ENCODE results near the gene TFDP2. TPM values are rescaled to one million over a fixed set of nuclear protein-coding genes. Genes with fewer than 3 reads are reported as not detected.
A peak's percentile ranks its signal among the peaks of the same experiment; 100 is the strongest.

TFDP2 gene
- total RNA-seq, 6 experiments from 2014 or later, result 17.9 to 30.9 (median 24.1) TPM

DNA sequence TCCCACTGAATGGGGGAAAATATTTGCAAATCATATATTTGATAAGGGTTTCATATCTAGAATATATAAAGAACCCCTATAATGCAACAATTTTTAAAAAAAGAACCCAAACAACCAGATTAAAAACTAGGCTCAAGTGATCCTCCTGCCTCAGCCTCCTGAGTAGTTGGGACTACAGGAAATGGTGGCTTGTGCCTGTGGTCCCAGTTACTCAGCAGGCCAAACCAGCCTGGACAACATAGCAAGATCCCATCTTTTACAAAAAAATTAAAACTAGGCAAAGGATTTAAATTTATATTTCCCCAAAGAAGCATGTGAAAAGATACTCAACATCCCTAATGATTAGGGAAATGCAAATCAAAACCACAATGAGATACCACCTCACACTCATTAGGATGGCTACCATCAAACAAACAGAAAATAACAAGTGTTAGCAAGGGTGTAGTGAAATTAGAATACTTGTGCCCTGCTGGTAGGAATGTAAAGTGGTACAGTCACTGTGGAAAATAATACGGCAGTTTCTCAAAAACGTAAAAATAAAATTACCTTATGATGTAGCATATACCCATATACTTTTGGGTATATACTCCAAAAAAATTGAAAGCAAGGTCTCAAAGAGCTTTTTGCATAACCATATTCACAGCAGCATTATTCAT is 19.7 kb downstream of the TFDP2 start:
- intact Hi-C loops (cut with DNase I), result no loop called here
- TF ChIP-seq POLR2A (IDR thresholded peaks at IDR 0.05), result no peak
- TF ChIP-seq, protein P1, sequence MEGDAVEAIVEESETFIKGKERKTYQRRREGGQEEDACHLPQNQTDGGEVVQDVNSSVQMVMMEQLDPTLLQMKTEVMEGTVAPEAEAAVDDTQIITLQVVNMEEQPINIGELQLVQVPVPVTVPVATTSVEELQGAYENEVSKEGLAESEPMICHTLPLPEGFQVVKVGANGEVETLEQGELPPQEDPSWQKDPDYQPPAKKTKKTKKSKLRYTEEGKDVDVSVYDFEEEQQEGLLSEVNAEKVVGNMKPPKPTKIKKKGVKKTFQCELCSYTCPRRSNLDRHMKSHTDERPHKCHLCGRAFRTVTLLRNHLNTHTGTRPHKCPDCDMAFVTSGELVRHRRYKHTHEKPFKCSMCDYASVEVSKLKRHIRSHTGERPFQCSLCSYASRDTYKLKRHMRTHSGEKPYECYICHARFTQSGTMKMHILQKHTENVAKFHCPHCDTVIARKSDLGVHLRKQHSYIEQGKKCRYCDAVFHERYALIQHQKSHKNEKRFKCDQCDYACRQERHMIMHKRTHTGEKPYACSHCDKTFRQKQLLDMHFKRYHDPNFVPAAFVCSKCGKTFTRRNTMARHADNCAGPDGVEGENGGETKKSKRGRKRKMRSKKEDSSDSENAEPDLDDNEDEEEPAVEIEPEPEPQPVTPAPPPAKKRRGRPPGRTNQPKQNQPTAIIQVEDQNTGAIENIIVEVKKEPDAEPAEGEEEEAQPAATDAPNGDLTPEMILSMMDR (IDR thresholded peaks at IDR 0.05), result peak in 1 of 4 donors; percentile 6
- Histone ChIP-seq H3K27me3 (no peaks in the 10 kb centered on the region), H3K27ac (no peak overlapping the region), H3K4me1 (peaks cover 0 to 3% (median 0%) of the 10 kb centered on the region in 4 donors), H3K9me3 (no peaks in the 10 kb centered on the region), H3K4me3 (no peak overlapping the region), H3K36me3 (no peaks in the 10 kb centered on the region)
- WGBS (ENCODE audit: insufficient coverage, low coverage, low lambda C conversion rate, missing lambda C conversion rate), result 93% methylated on average over 2 of the region's 2 CpGs
- DNase-seq (no peak), ATAC-seq (no peak)

DNA sequence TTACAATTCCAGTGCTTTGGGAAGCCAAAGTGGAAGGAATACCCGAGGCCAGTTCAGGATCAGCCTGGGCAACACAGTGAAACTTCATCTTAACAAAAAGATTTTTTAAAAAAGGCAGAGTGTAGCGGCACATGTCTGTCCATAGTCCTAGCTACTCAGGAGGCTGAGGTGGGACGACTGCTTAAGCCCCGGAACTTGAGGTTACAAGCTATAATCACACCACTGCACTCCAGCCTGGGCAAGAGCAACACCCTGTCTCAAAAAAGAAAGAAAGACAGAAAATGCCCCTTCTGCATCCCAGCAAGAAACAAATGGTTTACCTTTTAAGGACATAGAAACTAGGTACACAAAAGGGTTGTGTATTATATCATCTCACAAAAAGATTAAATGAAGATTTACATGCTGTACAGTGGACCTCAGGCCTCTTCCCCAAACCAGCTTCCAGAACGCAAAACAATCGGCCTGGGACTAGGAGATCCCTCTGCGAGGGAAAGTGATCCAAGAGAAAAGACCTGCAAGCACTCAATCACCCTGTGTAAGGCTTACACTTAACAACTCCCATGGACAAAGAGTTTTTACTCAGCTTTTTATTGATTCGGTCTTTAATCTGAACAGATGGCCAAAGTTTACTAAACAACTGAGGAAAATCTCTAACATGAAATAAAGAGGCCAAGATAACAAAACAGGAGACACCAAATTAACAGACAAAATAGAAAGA is 21.2 kb downstream of the TFDP2 start:
- no peak for DNase-seq
- Histone ChIP-seq H3K27me3 (no peaks in the 10 kb centered on the region), H3K4me1 (peaks cover 0 to 3% (median 0%) of the 10 kb centered on the region in 4 donors), H3K27ac (peak overlapping the region in 1 of 3 donors; percentile 7), H3K36me3 (no peaks in the 10 kb centered on the region), H3K9me3 (no peaks in the 10 kb centered on the region), H3K4me3 (no peak overlapping the region)
- WGBS (ENCODE audit: insufficient coverage, low coverage, low lambda C conversion rate, missing lambda C conversion rate), result 56% methylated on average over 4 of the region's 8 CpGs
- intact Hi-C loops (cut with DNase I), result no loop called here
- peak; percentile 27 to 61 (median 42) for ATAC-seq
- TF ChIP-seq, protein P1 (IDR thresholded peaks at IDR 0.05), result no peak
- no peak for TF ChIP-seq POLR2A (IDR thresholded peaks at IDR 0.05)

DNA sequence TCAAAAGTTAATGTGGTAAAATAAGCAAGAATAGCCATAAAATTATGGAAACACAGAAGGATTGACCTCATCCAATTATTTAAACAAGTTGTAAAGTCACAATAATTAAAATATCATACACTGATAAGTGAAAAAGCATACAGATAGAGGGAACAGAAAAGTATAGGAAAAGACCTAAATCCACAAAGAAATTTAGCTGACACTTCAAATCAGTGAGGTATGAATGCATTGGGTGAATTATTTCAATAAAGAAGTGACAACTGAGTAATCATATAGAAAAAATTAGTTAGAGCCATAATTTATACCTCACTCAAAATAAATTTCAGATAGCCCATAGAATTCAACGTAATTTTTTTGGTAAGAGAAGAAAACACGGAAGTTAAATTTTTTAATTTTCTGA is 25.1 kb downstream of the TFDP2 start:
- Histone ChIP-seq H3K27ac (no peak overlapping the region), H3K4me3 (no peak overlapping the region), H3K4me1 (peaks cover 0 to 3% (median 0%) of the 10 kb centered on the region in 4 donors), H3K9me3 (no peaks in the 10 kb centered on the region), H3K36me3 (no peaks in the 10 kb centered on the region), H3K27me3 (no peaks in the 10 kb centered on the region)
- no peak for TF ChIP-seq POLR2A (IDR thresholded peaks at IDR 0.05)
- TF ChIP-seq, protein P1 (IDR thresholded peaks at IDR 0.05), result no peak
- intact Hi-C loops (cut with DNase I), result no loop called here
- 82% methylated on average over 2 of the region's 2 CpGs for WGBS (ENCODE audit: insufficient coverage, low coverage, low lambda C conversion rate, missing lambda C conversion rate)
- ATAC-seq, result no peak
- no peak for DNase-seq

DNA sequence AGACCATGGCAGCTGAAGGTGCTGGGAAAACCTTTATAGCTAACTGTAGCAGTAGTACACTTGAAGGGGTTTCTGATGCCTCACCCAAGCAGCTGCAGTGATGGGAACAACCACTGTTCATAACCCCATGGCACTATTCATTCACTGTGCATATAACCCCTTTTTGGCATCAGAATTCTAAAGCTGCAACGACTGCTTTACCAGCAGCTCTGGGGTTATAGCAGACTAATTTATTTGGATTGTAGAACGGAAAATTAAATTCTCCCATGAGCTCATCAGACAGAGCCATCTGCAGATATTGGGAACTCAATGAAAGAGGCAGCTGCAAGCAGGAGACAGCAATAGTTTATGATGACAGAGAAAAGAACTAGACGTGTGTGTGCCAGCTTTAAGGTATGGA is 28.6 kb downstream of the TFDP2 start:
- Histone ChIP-seq H3K27ac (no peak overlapping the region), H3K9me3 (no peaks in the 10 kb centered on the region), H3K27me3 (no peaks in the 10 kb centered on the region), H3K4me1 (no peaks in the 10 kb centered on the region), H3K4me3 (no peak overlapping the region), H3K36me3 (no peaks in the 10 kb centered on the region)
- ATAC-seq, result no peak
- DNase-seq, result no peak
- intact Hi-C loops (cut with DNase I), result no loop called here
- TF ChIP-seq, protein P1 (IDR thresholded peaks at IDR 0.05), result no peak
- TF ChIP-seq POLR2A (IDR thresholded peaks at IDR 0.05), result no peak
- WGBS (ENCODE audit: insufficient coverage, low coverage, low lambda C conversion rate, missing lambda C conversion rate), result 41% methylated on average over 3 of the region's 3 CpGs
